Medulla oblongata (tissue), 1 donor: ENCODE results near the gene SGK1.
A peak's percentile ranks its signal among the peaks of the same experiment; 100 is the strongest.

Source experiments
- DNase-seq: peaks from one replicate; pipeline ENCODE4 v3.0.0-alpha.2; 2015; ENCODE audit errors: extremely low spot score

Gene SGK1

GRCh38 chr6:134171517-134171916 lies 146.4 kb downstream of the SGK1 start:
- DNase-seq: no peak

GRCh38 chr6:134170844-134171243 lies 147.1 kb downstream of the SGK1 start:
- no peak for DNase-seq

GRCh38 chr6:134169871-134170486 lies 147.9 kb downstream of the SGK1 start:
- peak; percentile 30 for DNase-seq

- no peak for DNase-seq
Measured at GRCh38 chr6:134168590-134169208, 149.2 kb downstream of the SGK1 start.

- DNase-seq: no peak
Measured at GRCh38 chr6:134166511-134167261, 151.2 kb downstream of the SGK1 start.

GRCh38 chr6:134165561-134166201 lies 152.2 kb downstream of the SGK1 start:
- no peak for DNase-seq

- DNase-seq: no peak
Measured at GRCh38 chr6:134164300-134164699, 153.6 kb downstream of the SGK1 start.

- no peak for DNase-seq
Measured at GRCh38 chr6:134162932-134163331, 155.0 kb downstream of the SGK1 start.

GRCh38 chr6:134161041-134161440 lies 156.9 kb downstream of the SGK1 start:
- DNase-seq: no peak

GRCh38 chr6:134152767-134153485 lies 165.0 kb downstream of the SGK1 start:
- no peak for DNase-seq

- DNase-seq: no peak
Measured at GRCh38 chr6:134148566-134148965, 169.3 kb downstream of the SGK1 start.

- no peak for DNase-seq
Measured at GRCh38 chr6:134147034-134147533, 170.8 kb downstream of the SGK1 start.

GRCh38 chr6:134146268-134147033 lies 171.5 kb downstream of the SGK1 start:
- DNase-seq: no peak

GRCh38 chr6:134145786-134146185 lies 172.1 kb downstream of the SGK1 start:
- DNase-seq: no peak

GRCh38 chr6:134138226-134138975 lies 179.5 kb downstream of the SGK1 start:
- DNase-seq: peak; percentile 35

GRCh38 chr6:134134654-134135053 lies 183.3 kb downstream of the SGK1 start:
- DNase-seq: no peak

GRCh38 chr6:134132494-134133141 lies 185.3 kb downstream of the SGK1 start:
- no peak for DNase-seq

GRCh38 chr6:134131530-134132139 lies 186.3 kb downstream of the SGK1 start:
- no peak for DNase-seq

GRCh38 chr6:134128146-134128545 lies 189.8 kb downstream of the SGK1 start:
- no peak for DNase-seq
